Measurements from ENCODE around the gene PTPRN2. TPM values are rescaled to one million over a fixed set of nuclear protein-coding genes. Genes with fewer than 3 reads are reported as not detected.

Gene PTPRN2
- polyA plus RNA-seq, 1 experiment = 0.02 TPM

GRCh38 chr7:157615101-157615817 lies 972.4 kb downstream of the PTPRN2 start:
- no peak for TF ChIP-seq CTCF (IDR thresholded peaks at IDR 0.05; ENCODE audit: low read depth, low read length)
- ChIA-PET POLR2A (no interaction called here), CTCF (no interaction called here)
- no peak for DNase-seq (ENCODE audit: low read depth, low spot score)
- Histone ChIP-seq H3K27me3 (ENCODE audit: control insufficient read depth, insufficient read depth, low read length) (no peaks in the 10 kb centered on the region), H3K9me3 (ENCODE audit: control insufficient read depth, insufficient read depth, low read length) (peaks cover 95% of the 10 kb centered on the region), H3K4me3 (ENCODE audit: low read depth, low read length) (no peak overlapping the region), H3K27ac (ENCODE audit: low read depth, low read length) (no peak overlapping the region)

DNA sequence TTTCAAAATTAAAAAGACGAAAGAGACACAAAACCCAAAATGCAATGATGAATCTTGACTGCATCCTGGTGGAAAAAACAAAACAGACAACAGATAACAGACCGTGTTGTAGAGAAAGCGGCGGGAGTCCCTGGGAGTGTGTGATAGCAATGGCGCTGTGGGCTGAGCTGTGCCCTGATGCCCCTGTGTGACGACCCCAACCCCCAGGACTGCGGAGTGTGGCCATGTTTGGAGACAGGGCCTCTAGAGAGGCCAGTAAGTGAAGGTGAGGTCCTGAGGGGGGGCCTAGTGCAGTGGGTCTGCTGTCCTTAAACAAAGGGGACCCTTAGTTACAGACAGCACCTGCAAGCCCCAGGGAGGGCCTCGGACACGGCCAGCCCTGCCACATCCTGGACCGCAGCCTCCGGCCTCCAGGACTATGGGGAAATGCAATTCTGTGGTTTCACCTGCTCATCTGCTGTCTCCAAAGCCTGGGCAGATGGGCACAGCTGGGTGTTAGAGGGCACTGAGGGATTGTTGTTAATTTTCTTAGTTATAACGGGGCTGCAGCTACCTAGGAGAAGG lies 973.1 kb downstream of the PTPRN2 start:
- TF ChIP-seq CTCF (IDR thresholded peaks at IDR 0.05; ENCODE audit: low read depth, low read length) = no peak
- POLR2A ChIA-PET = no interaction called here
- CTCF ChIA-PET = no interaction called here
- DNase-seq (ENCODE audit: low read depth, low spot score) = no peak
- peaks cover 95% of the 10 kb centered on the region for H3K9me3 ChIP-seq (ENCODE audit: control insufficient read depth, insufficient read depth, low read length)
- H3K4me3 ChIP-seq (ENCODE audit: low read depth, low read length) = no peak overlapping the region
- no peak overlapping the region for H3K27ac ChIP-seq (ENCODE audit: low read depth, low read length)
- no peaks in the 10 kb centered on the region for H3K27me3 ChIP-seq (ENCODE audit: control insufficient read depth, insufficient read depth, low read length)

- H3K27me3 ChIP-seq (ENCODE audit: control insufficient read depth, insufficient read depth, low read length) = no peaks in the 10 kb centered on the region
- POLR2A ChIA-PET = no interaction called here
- CTCF ChIA-PET = no interaction called here
- no peak overlapping the region for H3K27ac ChIP-seq (ENCODE audit: low read depth, low read length)
- TF ChIP-seq CTCF (IDR thresholded peaks at IDR 0.05; ENCODE audit: low read depth, low read length) = no peak
- no peak overlapping the region for H3K4me3 ChIP-seq (ENCODE audit: low read depth, low read length)
- no peak for DNase-seq (ENCODE audit: low read depth, low spot score)
- H3K9me3 ChIP-seq (ENCODE audit: control insufficient read depth, insufficient read depth, low read length) = peaks cover 93% of the 10 kb centered on the region
Measured at GRCh38 chr7:157613575-157614322, 973.9 kb downstream of the PTPRN2 start.

- H3K27ac ChIP-seq (ENCODE audit: low read depth, low read length) = no peak overlapping the region
- no peaks in the 10 kb centered on the region for H3K27me3 ChIP-seq (ENCODE audit: control insufficient read depth, insufficient read depth, low read length)
- H3K4me3 ChIP-seq (ENCODE audit: low read depth, low read length) = no peak overlapping the region
- ChIA-PET POLR2A (no interaction called here), CTCF (no interaction called here)
- TF ChIP-seq CTCF (IDR thresholded peaks at IDR 0.05; ENCODE audit: low read depth, low read length) = no peak
- no peak for DNase-seq (ENCODE audit: low read depth, low spot score)
- H3K9me3 ChIP-seq (ENCODE audit: control insufficient read depth, insufficient read depth, low read length) = peaks cover 92% of the 10 kb centered on the region
Measured at GRCh38 chr7:157612664-157613561, 974.7 kb downstream of the PTPRN2 start.
